HG03097 (cell line): Measurements from ENCODE around the gene TMEM114.

Experiments used
- ATAC-seq: cut with Tn5 transposase; IDR thresholded peaks from one replicate; pipeline ENCODE4 v1.9.1; 2021; ENCODE audit not compliant: unreplicated experiment, low FRiP score

The TMEM114 gene

GRCh38 chr16:8551388-8552332, 38.7 kb downstream of the TMEM114 start:
- ATAC-seq, result no peak

GRCh38 chr16:8550728-8551387, 39.5 kb downstream of the TMEM114 start:
- ATAC-seq, result no peak

GRCh38 chr16:8549843-8550412, 40.4 kb downstream of the TMEM114 start:
- no peak for ATAC-seq

GRCh38 chr16:8548166-8548565, 42.1 kb downstream of the TMEM114 start:
- no peak for ATAC-seq

- ATAC-seq, result no peak
Measured at GRCh38 chr16:8547762-8548161, 42.5 kb downstream of the TMEM114 start.

GRCh38 chr16:8544406-8544805, 45.9 kb downstream of the TMEM114 start:
- no peak for ATAC-seq

- ATAC-seq, result no peak
Measured at GRCh38 chr16:8543258-8543657, 47.1 kb downstream of the TMEM114 start.

- ATAC-seq, result no peak
Measured at GRCh38 chr16:8542393-8542792, 47.9 kb downstream of the TMEM114 start.

- no peak for ATAC-seq
Measured at GRCh38 chr16:8541868-8542267, 48.4 kb downstream of the TMEM114 start.

- no peak for ATAC-seq
Measured at GRCh38 chr16:8537691-8538342, 52.5 kb downstream of the TMEM114 start.

GRCh38 chr16:8533509-8533908, 56.8 kb downstream of the TMEM114 start:
- ATAC-seq, result no peak

- ATAC-seq, result no peak
Measured at GRCh38 chr16:8530752-8531384, 59.4 kb downstream of the TMEM114 start.

GRCh38 chr16:8528471-8528870, 61.8 kb downstream of the TMEM114 start:
- no peak for ATAC-seq

GRCh38 chr16:8523932-8524331, 66.4 kb downstream of the TMEM114 start:
- ATAC-seq, result no peak

GRCh38 chr16:8522757-8523156, 67.6 kb downstream of the TMEM114 start:
- no peak for ATAC-seq

GRCh38 chr16:8519643-8520042, 70.7 kb downstream of the TMEM114 start:
- ATAC-seq, result no peak
